Daoy (cell line): ENCODE measurements around the gene SPTAN1. TPM values are rescaled to one million over a fixed set of nuclear protein-coding genes. Genes with fewer than 3 reads are reported as not detected.
A peak's percentile ranks its signal among the peaks of the same experiment; 100 is the strongest.
"Not testable (repeated sequence)": the region's sequence is repeated elsewhere in the genome, so short reads cannot be mapped to it uniquely, and the experiment has no call there.

Experiments used
- DNase-seq: peaks from one replicate; pipeline ENCODE4 v3.0.0-alpha.2; 2015; ENCODE audit warnings: low read depth
- total RNA-seq: library from RNA; depleted of rRNA; stranded (reverse); fragments of >200 nt; shearing (Covaris generic); gene quantifications from 2 replicates; pipeline ENCODE4 v1.2.3, GENCODE V29; 2014; rRNA removed

SPTAN1 gene
- 161 and 164 TPM in 2 replicates for total RNA-seq

- peak; percentile 97 for DNase-seq
Measured at GRCh38 chr9:128552153-128552743, at the start of gene SPTAN1. Gene SPTAN1, plus strand, starts transcription at chr9:128552587. Its CDS starts 14,154 bp downstream, at chr9:128566741.

GRCh38 chr9:128503415-128503825 is 49.0 kb upstream of the SPTAN1 start:
- DNase-seq, result not testable (repeated sequence)

DNA sequence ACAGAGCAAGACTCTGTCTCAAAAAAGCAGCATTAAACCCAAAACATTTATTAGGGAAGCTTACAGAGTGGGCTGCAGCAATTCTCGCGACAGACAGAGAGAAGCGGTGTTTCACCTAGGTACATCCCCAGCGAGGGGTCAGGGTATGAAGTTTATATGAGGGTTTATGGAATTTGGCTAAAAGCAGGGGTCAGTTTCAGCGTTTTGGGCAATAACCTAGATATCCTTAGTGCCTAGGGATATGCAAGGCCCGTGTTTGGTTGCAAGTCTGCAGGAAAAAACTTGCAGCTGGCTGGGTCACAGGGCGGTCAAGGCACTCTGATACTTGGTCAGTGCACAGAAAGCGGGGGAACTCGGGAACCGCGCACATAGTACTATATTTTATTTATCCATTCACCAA is 48.5 kb upstream of the SPTAN1 start:
- peak; percentile 19 for DNase-seq

DNA sequence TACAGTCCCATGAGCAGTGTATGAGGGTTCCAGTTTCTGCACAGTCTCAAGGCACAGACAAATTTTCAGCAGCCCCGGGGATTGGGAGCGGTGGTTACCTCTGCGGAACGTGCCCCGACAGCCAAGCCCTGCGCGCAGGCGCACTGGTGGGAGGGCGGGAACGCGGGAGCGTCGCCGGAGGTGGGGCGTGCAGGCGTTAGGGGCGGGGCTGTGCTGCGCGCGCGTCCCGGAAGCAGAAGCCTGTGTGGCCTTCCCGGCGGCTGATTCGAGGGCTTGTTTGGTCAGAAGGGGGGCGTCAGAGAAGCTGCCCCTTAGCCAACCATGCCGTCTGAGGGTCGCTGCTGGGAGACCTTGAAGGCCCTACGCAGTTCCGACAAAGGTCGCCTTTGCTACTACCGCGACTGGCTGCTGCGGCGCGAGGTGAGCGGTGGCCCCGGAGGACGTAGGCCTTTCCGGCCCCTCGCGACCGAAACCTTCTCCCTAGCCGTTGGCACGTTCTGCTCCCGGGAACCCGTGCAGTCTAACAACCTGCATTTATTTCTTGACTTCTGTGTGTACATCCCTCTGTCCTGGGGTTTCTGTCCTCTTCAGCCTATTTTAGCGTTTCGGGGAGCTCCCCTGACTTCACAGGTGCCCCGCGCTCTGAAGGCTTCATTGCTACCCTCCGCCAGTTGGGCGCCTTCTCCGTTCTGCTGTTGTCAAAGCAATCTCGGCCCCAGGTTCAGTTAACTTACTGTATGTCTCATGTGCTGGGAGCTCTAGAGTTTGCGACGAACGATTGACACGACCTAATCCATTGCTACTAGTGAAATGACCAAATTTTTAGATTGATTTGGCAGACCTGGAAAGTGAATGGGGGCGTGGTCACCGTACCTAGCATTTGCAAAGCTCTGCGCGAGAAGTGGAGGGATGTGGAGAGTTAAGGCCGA is 47.6 kb upstream of the SPTAN1 start, which contains the start of gene GLE1:
Gene GLE1, plus strand, starts transcription at position 235 of the 929 bp plus-strand sequence. Its CDS starts 87 bp downstream, at position 322.
- DNase-seq, result peak; percentile 99

- DNase-seq, result peak; percentile 24
Measured at GRCh38 chr9:128505414-128505765, 47.0 kb upstream of the SPTAN1 start.

DNA sequence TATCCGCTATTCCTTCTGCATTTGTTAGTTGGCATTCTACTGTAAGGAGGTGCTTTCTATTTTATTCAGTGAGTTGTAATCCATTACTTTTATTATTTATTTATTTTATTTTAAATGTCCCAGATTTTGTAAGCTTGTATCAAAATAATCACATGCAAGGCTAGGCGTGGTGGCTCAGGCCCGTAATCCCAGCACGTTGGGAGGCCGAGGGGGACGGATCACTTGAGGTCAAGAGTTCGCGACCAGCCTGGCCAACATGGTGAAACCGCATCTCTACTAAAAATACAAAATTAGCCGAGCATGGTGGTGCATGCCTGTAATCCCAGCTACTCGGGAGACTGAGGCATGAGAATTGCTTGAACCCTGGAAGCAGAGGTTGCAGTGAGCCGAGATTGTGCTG is 46.5 kb upstream of the SPTAN1 start:
- not testable (repeated sequence) for DNase-seq

GRCh38 chr9:128512820-128513219 is 39.6 kb upstream of the SPTAN1 start:
- DNase-seq, result no peak

GRCh38 chr9:128521956-128522355 is 30.4 kb upstream of the SPTAN1 start:
- DNase-seq, result no peak

GRCh38 chr9:128523199-128523925 is 29.0 kb upstream of the SPTAN1 start:
- peak; percentile 12 for DNase-seq

- no peak for DNase-seq
Measured at GRCh38 chr9:128526720-128527119, 25.7 kb upstream of the SPTAN1 start.

DNA sequence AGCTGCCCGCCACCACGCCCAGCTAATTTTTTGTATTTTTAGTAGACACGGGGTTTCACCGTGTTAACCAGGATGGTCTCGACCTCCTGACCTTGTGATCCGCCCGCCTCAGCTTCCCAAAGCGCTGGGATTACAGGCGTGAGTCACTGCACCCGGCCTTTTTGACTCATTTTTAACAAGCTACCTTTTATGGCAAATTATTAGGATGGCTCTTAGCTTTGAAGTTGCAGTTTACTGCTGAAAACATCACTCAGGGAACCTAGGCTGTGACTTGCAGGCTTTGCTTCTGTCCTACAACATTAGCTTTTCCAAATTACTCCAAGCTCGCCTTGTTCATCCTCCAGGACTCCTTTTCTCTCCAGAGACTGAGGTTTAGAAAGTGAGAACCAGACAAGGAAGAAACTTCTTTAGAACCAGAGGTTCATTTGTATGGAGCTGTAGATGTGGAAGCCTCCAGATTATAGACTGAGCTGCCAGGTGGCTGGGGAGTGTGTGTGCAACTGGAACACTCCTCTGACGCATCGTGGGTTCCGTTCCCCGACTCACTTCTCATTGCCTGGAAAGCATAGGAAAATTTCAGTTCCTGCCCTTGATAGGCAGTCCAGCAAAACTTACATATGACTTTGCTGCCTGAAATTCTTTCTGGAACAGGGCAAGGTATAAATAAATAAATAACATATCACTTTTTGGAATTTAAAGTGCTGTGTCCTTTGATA is 23.8 kb upstream of the SPTAN1 start:
- peak; percentile 19 for DNase-seq

DNA sequence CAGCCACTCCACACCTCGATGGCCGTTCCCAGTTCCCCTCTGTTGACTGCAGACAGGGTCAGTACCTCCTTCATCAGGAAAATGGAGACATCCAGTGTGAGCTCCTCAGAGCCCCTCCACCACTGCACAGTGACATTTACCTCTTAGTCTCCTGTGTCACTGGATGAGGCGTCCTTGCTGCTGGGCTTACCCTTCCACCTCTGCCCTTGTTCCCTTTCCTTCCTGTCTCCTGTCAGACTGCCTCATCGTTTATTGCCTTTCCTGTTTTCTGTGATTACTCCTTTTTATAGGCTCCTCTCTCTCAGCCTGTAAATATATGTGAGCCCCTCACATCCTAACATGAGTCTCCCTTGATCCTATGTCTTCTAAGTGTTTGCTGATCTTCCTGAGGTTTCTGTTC is 23.2 kb upstream of the SPTAN1 start:
- DNase-seq, result no peak

- DNase-seq, result no peak
Measured at GRCh38 chr9:128532581-128532980, 19.8 kb upstream of the SPTAN1 start.

- no peak for DNase-seq
Measured at GRCh38 chr9:128540634-128541360, 11.6 kb upstream of the SPTAN1 start.

- DNase-seq, result no peak
Measured at GRCh38 chr9:128546504-128546903, 5.9 kb upstream of the SPTAN1 start.

DNA sequence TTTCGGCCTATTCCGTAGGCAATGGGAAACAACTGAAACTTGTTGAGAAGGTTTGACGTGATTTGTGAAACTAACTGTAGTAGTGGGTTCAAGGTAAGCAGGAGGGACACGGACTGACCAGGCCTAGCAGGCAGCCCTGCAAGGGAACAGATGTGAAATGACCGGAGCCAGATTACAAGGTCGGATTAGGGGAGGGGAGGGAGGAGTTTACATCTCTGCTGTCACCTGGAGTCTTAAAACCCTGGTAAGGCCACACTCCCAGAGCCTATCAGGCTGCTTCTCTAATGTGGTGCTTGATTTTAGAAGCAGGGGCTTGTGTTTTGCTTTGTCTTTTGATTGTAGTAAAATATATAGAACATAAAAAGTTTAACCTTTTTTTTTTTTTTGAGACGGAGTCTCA is 3.5 kb upstream of the SPTAN1 start:
- no peak for DNase-seq

DNA sequence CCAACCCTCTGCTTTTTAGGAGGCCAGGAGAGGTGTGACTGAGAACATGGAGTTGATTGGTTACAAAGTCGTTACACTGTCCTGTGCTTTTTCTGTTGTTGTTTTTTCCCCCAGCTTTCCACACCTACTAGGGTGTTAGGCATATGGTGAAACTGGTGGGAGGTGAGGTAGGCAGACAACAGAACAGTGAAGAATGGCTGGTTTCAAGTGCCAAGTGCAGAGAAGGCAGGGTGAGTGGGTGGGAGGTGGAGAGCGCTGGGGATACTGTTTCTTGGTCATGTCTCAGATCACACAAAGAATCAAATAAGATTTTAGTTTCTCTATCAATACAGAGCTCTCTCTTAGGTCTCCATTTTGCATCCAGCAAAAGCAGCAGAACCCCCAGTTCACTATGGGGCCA is 2.2 kb upstream of the SPTAN1 start:
- no peak for DNase-seq

- DNase-seq, result peak; percentile 35
Measured at GRCh38 chr9:128550770-128551656, 1.4 kb upstream of the SPTAN1 start.

- DNase-seq, result no peak
Measured at GRCh38 chr9:128551657-128552152, 682 bp upstream of the SPTAN1 start.
